SK-N-MC (cell line): ENCODE measurements around the gene ARV1.

Experiments used
- DNase-seq: peaks from one replicate; pipeline ENCODE4 v3.0.0-alpha.2; 2011; ENCODE audit warnings: low read depth, low spot score
- H3K27ac ChIP-seq: fragments of 200-600 bp; sonication (generic); 2 replicates; pipeline ENCODE4 v1.5.1; 2016; ENCODE audit warnings: mixed run types
- H3K36me3 ChIP-seq: fragments of 200-600 bp; sonication (generic); 2 replicates; pipeline ENCODE4 v1.6.1; 2017; ENCODE audit warnings: antibody characterized with exemption, low read length, mixed read lengths; ENCODE audit not compliant: insufficient read depth
- H3K4me3 ChIP-seq: fragments of 200-600 bp; sonication (generic); 2 replicates; pipeline ENCODE4 v1.5.1; 2016
- H3K9ac ChIP-seq: fragments of 200-600 bp; sonication (generic); 2 replicates; pipeline ENCODE4 v1.8.0; 2017; ENCODE audit warnings: mixed run types, mixed read lengths; ENCODE audit not compliant: insufficient read length
- H3K9me3 ChIP-seq: fragments of 200-600 bp; sonication (generic); 2 replicates; pipeline ENCODE4 v1.6.1; 2017; ENCODE audit warnings: low read depth, mild to moderate bottlenecking, antibody characterized with exemption, low read length, moderate library complexity, mixed read lengths
- EZH2 ChIP-seq: fragments of 200-600 bp; sonication (generic); IDR thresholded peaks from one replicate; pipeline ENCODE4 v1.6.1; 2017; ENCODE audit warnings: antibody characterized with exemption
- FOXP2 ChIP-seq: optimal IDR thresholded peaks from 2 replicates; pipeline ENCODE3; 2011; ENCODE audit warnings: mild to moderate bottlenecking, moderate library complexity; ENCODE audit not compliant: insufficient read depth; ENCODE audit errors: extremely low read length, control extremely low read depth
- POLR2AphosphoS5 ChIP-seq: IDR thresholded peaks from 2 replicates; pipeline ENCODE4 v1.6.1; 2012; ENCODE audit warnings: mild to moderate bottlenecking, low read depth, low read length, borderline replicate concordance

Gene ARV1

DNA sequence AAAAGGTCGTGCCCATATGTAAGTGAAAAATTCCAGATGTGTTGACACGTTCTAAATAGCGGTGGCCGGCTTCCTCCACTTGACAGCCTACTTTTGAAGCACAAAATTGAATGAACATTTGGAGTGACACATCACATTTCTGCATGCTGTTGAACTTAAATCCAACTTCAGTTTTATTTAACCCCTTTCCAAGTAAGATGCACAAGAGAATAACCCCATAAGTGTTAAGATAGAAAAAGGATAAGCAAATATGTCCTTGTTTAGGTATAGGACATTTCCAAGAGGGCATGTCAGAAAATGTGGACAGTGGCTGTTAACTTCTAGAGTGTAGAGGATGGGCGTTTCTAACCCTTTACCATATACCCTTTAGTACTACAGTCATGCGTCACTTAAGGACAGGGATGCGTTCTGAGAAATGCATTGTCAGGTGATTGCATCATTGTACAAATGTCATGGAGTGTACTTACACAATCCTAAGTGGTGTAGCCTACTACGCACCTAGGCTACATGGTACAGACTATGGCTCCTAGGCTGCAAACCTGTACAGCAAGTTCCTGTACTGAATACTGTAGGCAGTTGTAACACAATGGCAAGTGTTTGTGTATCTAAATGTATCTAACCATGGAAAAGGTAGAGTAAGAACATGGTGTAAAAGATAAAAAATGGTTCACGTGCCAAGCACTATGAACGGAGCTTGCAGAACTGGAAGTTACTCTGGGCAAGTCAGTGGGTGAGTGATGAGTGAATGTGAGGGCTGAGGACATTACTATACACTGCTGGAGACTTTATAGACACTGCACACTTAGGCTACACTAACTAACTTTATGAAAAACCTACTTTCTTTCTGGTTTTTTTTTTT is 70.5 kb downstream of the ARV1 start:
- H3K9ac ChIP-seq, result no peak overlapping the region
- H3K9me3 ChIP-seq, result no peaks in the 10 kb centered on the region
- H3K36me3 ChIP-seq, result no peaks in the 10 kb centered on the region
- DNase-seq, result no peak
- no peak overlapping the region for H3K4me3 ChIP-seq
- H3K27ac ChIP-seq, result no peak overlapping the region
- no peak for TF ChIP-seq POLR2AphosphoS5
- no peak for TF ChIP-seq FOXP2
- no peak for TF ChIP-seq EZH2
